Osteoblast (primary cell): ENCODE measurements around the gene RBM26. TPM values are rescaled to one million over a fixed set of nuclear protein-coding genes. Genes with fewer than 3 reads are reported as not detected.

ENCODE experiments used
- DNase-seq: peaks from one replicate; pipeline ENCODE4 v3.0.0; 2011; ENCODE audit warnings: low spot score, mixed read lengths; ENCODE audit not compliant: insufficient read length; ENCODE audit errors: missing footprints
- H2AFZ ChIP-seq: 2 replicates; pipeline ENCODE4 v1.6.0; 2011; ENCODE audit warnings: mild to moderate bottlenecking, low read length
- H3K27ac ChIP-seq: 2 replicates; pipeline ENCODE4 v1.5.1; 2011; ENCODE audit warnings: mild to moderate bottlenecking, low read depth, low read length, moderate library complexity
- H3K27me3 ChIP-seq: 2 replicates; pipeline ENCODE4 v1.6.0; 2012; ENCODE audit warnings: mild to moderate bottlenecking, control low read depth, inconsistent platforms, low read length, moderate library complexity; ENCODE audit not compliant: insufficient read depth
- H3K36me3 ChIP-seq: 2 replicates; pipeline ENCODE4 v1.5.1; 2011; ENCODE audit warnings: mild to moderate bottlenecking, low read length, control low read depth, moderate library complexity; ENCODE audit not compliant: insufficient read depth
- H3K4me1 ChIP-seq: 2 replicates; pipeline ENCODE4 v1.5.1; 2011; ENCODE audit warnings: mild to moderate bottlenecking, low read length, control low read depth, moderate library complexity; ENCODE audit not compliant: insufficient read depth
- H3K4me2 ChIP-seq: 2 replicates; pipeline ENCODE4 v1.6.0; 2011; ENCODE audit warnings: mild to moderate bottlenecking, low read length; ENCODE audit not compliant: insufficient read depth
- H3K4me3 ChIP-seq: fragments of 200-600 bp; sonication (generic); 3 replicates; pipeline ENCODE4 v1.5.1; 2012; ENCODE audit warnings: mild to moderate bottlenecking, low read length, inconsistent platforms; ENCODE audit not compliant: insufficient read depth
- H3K79me2 ChIP-seq: 2 replicates; pipeline ENCODE4 v1.6.0; 2012; ENCODE audit warnings: mild to moderate bottlenecking, low read length, control low read depth, inconsistent platforms; ENCODE audit not compliant: insufficient read depth
- H3K9me3 ChIP-seq: 2 replicates; pipeline ENCODE4 v1.5.1; 2011; ENCODE audit warnings: low read depth, low read length, control low read depth
- H4K20me1 ChIP-seq: 2 replicates; pipeline ENCODE4 v1.6.0; 2012; ENCODE audit warnings: mild to moderate bottlenecking, low read length, control low read depth; ENCODE audit not compliant: insufficient read depth
- CTCF ChIP-seq: IDR thresholded peaks from 2 replicates; pipeline ENCODE4 v1.5.1; 2011; ENCODE audit warnings: mild to moderate bottlenecking, low read depth, low read length, moderate library complexity; ENCODE audit errors: extremely low read depth
- total RNA-seq: library from RNA; depleted of rRNA; stranded (reverse); fragments of >200 nt; gene quantifications from 2 replicates; pipeline ENCODE4 v1.2.3, GENCODE V29; 2012

Gene RBM26
- total RNA-seq, 1 donor: 35.5 TPM

GRCh38 chr13:79439275-79439674, 33.2 kb upstream of the RBM26 start:
- Histone ChIP-seq H3K36me3 (no peaks in the 10 kb centered on the region), H3K27me3 (no peaks in the 10 kb centered on the region), H3K79me2 (no peaks in the 10 kb centered on the region), H3K9me3 (no peaks in the 10 kb centered on the region), H3K4me2 (no peak overlapping the region), H2AFZ (no peak overlapping the region), H4K20me1 (no peaks in the 10 kb centered on the region), H3K4me1 (peaks cover 18% of the 10 kb centered on the region), H3K27ac (no peak overlapping the region), H3K4me3 (no peak overlapping the region)
- no peak for DNase-seq
- TF ChIP-seq CTCF: no peak

- H3K4me2 ChIP-seq: peak overlapping the region; percentile 60
- no peaks in the 10 kb centered on the region for H3K27me3 ChIP-seq
- no peaks in the 10 kb centered on the region for H4K20me1 ChIP-seq
- H3K36me3 ChIP-seq: no peaks in the 10 kb centered on the region
- H3K27ac ChIP-seq: peak overlapping the region; percentile 90
- H3K4me3 ChIP-seq: no peak overlapping the region
- H3K79me2 ChIP-seq: no peaks in the 10 kb centered on the region
- H2AFZ ChIP-seq: no peak overlapping the region
- DNase-seq: no peak
- peaks cover 23% of the 10 kb centered on the region for H3K4me1 ChIP-seq
- no peak for TF ChIP-seq CTCF
- no peaks in the 10 kb centered on the region for H3K9me3 ChIP-seq
These were observed 29.5 kb upstream of the RBM26 start for GRCh38 chr13:79435561-79435990.

GRCh38 chr13:79434556-79434955, 28.5 kb upstream of the RBM26 start:
- Histone ChIP-seq H4K20me1 (no peaks in the 10 kb centered on the region), H3K36me3 (no peaks in the 10 kb centered on the region), H3K27ac (peak overlapping the region; percentile 90), H3K4me2 (peak overlapping the region; percentile 31), H3K27me3 (no peaks in the 10 kb centered on the region), H3K4me3 (no peak overlapping the region), H3K79me2 (no peaks in the 10 kb centered on the region), H3K4me1 (peaks cover 23% of the 10 kb centered on the region), H3K9me3 (no peaks in the 10 kb centered on the region), H2AFZ (no peak overlapping the region)
- peak; percentile 37 for DNase-seq
- no peak for TF ChIP-seq CTCF

GRCh38 chr13:79432992-79433391, 26.9 kb upstream of the RBM26 start:
- Histone ChIP-seq H3K4me3 (no peak overlapping the region), H2AFZ (no peak overlapping the region), H3K4me1 (peaks cover 23% of the 10 kb centered on the region), H3K27ac (no peak overlapping the region), H4K20me1 (no peaks in the 10 kb centered on the region), H3K9me3 (no peaks in the 10 kb centered on the region), H3K4me2 (no peak overlapping the region), H3K79me2 (no peaks in the 10 kb centered on the region), H3K27me3 (no peaks in the 10 kb centered on the region), H3K36me3 (no peaks in the 10 kb centered on the region)
- DNase-seq: no peak
- no peak for TF ChIP-seq CTCF
